CD4-positive, alpha-beta T cell (primary cell): ENCODE results near the gene RSPH4A. TPM values are rescaled to one million over a fixed set of nuclear protein-coding genes. Genes with fewer than 3 reads are reported as not detected.

Experiments
- ATAC-seq: fragments of 200-7000 bp; cut with Tn5 transposase; one replicate; pipeline ENCODE4 v1.10.0; 2022; ENCODE audit warnings: mild to moderate bottlenecking; ENCODE audit not compliant: poor library complexity
- CTCF ChIA-PET: fragments of 350-600 bp; sonication (Branson Sonifier 250); formaldehyde crosslinking; loops from one replicate; lab custom pipeline; 2021; ENCODE audit warnings: antibody characterized with exemption, inconsistent platforms; lab: Charles Lee
- POLR2A ChIA-PET: fragments of 350-600 bp; sonication (Branson Sonifier 250); formaldehyde crosslinking; loops from one replicate; lab custom pipeline; 2021; ENCODE audit warnings: antibody characterized with exemption, inconsistent platforms; lab: Charles Lee
- DNase-seq, 14 experiments: peaks; one replicate each; pipeline ENCODE4 v3.0.0-alpha.2; 2013 to 2020; ENCODE audit warnings: mixed read lengths in 2 of 14
- H3K27ac ChIP-seq, 2 donors: one replicate each; pipeline versions ENCODE4 v1.5.1 to v1.7.0; 2013; ENCODE audit warnings: low read length in 2 of 2, low read depth in 1 of 2, mild to moderate bottlenecking in 1 of 2
- H3K27me3 ChIP-seq, 2 experiments: 1 replicate in 1 of 2; 2 replicates in 1 of 2; pipeline versions ENCODE4 v1.6.1 to v1.7.0; 2013; ENCODE audit warnings: low read length in 2 of 2, control low read depth in 1 of 2, mild to moderate bottlenecking in 1 of 2, moderate library complexity in 1 of 2; ENCODE audit not compliant: insufficient read depth in 2 of 2, control insufficient read depth in 1 of 2
- H3K36me3 ChIP-seq: one replicate; pipeline ENCODE4 v1.6.1; 2013; ENCODE audit warnings: low read length, control low read depth; ENCODE audit not compliant: insufficient read depth
- H3K4me1 ChIP-seq: one replicate; pipeline ENCODE4 v1.6.1; 2013; ENCODE audit warnings: low read length, control low read depth; ENCODE audit not compliant: insufficient read depth
- H3K4me3 ChIP-seq: one replicate; pipeline ENCODE4 v1.5.1; 2013; ENCODE audit warnings: mild to moderate bottlenecking, low read length, moderate library complexity
- H3K9me3 ChIP-seq, 2 experiments: 1 replicate in 1 of 2; 2 replicates in 1 of 2; pipeline versions ENCODE4 v1.6.1 to v1.7.0; 2013; ENCODE audit warnings: low read length in 2 of 2, mild to moderate bottlenecking in 2 of 2, control low read depth in 1 of 2, moderate library complexity in 1 of 2; ENCODE audit not compliant: control insufficient read depth in 1 of 2, insufficient read depth in 1 of 2
- H3K27ac Mint-ChIP-seq: one replicate; pipeline ENCODE4 v1.8.0; 2020; ENCODE audit warnings: mixed read lengths
- H3K27me3 Mint-ChIP-seq: one replicate; pipeline ENCODE4 v1.8.0; 2021; ENCODE audit warnings: mixed read lengths
- H3K36me3 Mint-ChIP-seq: one replicate; pipeline ENCODE4 v1.8.0; 2021; ENCODE audit warnings: low read depth, mixed read lengths
- H3K4me1 Mint-ChIP-seq: one replicate; pipeline ENCODE4 v1.8.0; 2021; ENCODE audit warnings: low read depth, mixed read lengths
- H3K4me3 Mint-ChIP-seq: one replicate; pipeline ENCODE4 v1.8.0; 2020; ENCODE audit warnings: mild to moderate bottlenecking, mixed read lengths
- H3K9me3 Mint-ChIP-seq: one replicate; pipeline ENCODE4 v1.8.0; 2020; ENCODE audit warnings: mixed read lengths
- intact Hi-C, 2 experiments: fragments of 100-400 bp; cut with DNase I in 1 of 2; cut with micrococcal nuclease in 1 of 2; formaldehyde crosslinking; loops; one replicate each; pipeline versions ENCODE4 v1.15.1 to v1.9.0; 2023 to 2025; cut with DNase I, micrococcal nuclease
- total RNA-seq, 174 experiments: library from RNA in 2 of 174; stranded (reverse) in 2 of 174; gene quantifications; one replicate each; pipeline ENCODE4 v1.2.3 and lab custom pipeline; 2021 to 2026
- TF ChIP-seq, protein P1 (sequence below): fragments of 200-600 bp; IDR thresholded peaks from one replicate; pipeline ENCODE4 v1.8.0; 2022; ENCODE audit warnings: antibody characterized with exemption, mild to moderate bottlenecking

RSPH4A gene
- total RNA-seq, 2 experiments from 2014 or later, result 0.56 to 0.88 TPM

DNA sequence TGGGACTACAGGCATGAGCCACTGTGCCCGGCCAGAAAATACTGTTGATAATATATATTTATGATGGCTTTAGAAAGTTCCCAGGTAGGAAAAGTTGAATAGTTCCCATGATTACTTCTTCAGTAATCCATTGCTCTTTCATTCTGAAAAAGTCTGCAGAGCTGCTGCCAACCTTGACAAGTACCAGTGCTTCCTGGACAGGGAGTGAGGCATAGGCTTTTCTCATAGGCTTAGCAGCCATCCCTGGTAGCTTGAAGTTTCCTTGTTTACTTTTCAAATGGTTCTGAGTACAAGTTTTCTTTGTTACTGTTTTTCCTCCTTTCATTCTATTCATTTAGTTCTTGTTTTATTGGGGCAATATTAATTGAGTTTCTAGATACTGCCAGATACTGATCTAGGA lies 37.1 kb upstream of the RSPH4A start:
- CTCF ChIA-PET, result no interaction called here
- Mint-ChIP-seq H3K9me3 (no peaks in the 10 kb centered on the region), H3K4me3 (no peak overlapping the region), H3K27me3 (no peaks in the 10 kb centered on the region), H3K27ac (no peak overlapping the region), H3K4me1 (peaks cover 46% of the 10 kb centered on the region), H3K36me3 (peaks cover 78% of the 10 kb centered on the region)
- POLR2A ChIA-PET, result no interaction called here
- TF ChIP-seq, protein P1, sequence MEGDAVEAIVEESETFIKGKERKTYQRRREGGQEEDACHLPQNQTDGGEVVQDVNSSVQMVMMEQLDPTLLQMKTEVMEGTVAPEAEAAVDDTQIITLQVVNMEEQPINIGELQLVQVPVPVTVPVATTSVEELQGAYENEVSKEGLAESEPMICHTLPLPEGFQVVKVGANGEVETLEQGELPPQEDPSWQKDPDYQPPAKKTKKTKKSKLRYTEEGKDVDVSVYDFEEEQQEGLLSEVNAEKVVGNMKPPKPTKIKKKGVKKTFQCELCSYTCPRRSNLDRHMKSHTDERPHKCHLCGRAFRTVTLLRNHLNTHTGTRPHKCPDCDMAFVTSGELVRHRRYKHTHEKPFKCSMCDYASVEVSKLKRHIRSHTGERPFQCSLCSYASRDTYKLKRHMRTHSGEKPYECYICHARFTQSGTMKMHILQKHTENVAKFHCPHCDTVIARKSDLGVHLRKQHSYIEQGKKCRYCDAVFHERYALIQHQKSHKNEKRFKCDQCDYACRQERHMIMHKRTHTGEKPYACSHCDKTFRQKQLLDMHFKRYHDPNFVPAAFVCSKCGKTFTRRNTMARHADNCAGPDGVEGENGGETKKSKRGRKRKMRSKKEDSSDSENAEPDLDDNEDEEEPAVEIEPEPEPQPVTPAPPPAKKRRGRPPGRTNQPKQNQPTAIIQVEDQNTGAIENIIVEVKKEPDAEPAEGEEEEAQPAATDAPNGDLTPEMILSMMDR, result no peak
- Histone ChIP-seq H3K36me3 (peaks cover 44% of the 10 kb centered on the region), H3K27ac (no peak overlapping the region), H3K4me3 (no peak overlapping the region), H3K9me3 (no peaks in the 10 kb centered on the region), H3K27me3 (no peaks in the 10 kb centered on the region), H3K4me1 (no peaks in the 10 kb centered on the region)
- DNase-seq, result no peak
- intact Hi-C loops, result no loop called here
- no peak for ATAC-seq

GRCh38 chr6:116580198-116580597 lies 36.1 kb upstream of the RSPH4A start:
- peaks cover 84% of the 10 kb centered on the region for H3K36me3 Mint-ChIP-seq
- DNase-seq, result no peak
- no peaks in the 10 kb centered on the region for H3K4me1 ChIP-seq
- no peak overlapping the region for H3K4me3 Mint-ChIP-seq
- no peak overlapping the region for H3K4me3 ChIP-seq
- H3K9me3 ChIP-seq, result no peaks in the 10 kb centered on the region
- peaks cover 45% of the 10 kb centered on the region for H3K36me3 ChIP-seq
- POLR2A ChIA-PET, result interaction anchor here (0.9 to 1.0 kb wide), 2 partner anchors 8 to 9 kb away, joined by 3 read pairs; partner anchors contain the start of gene RWDD1
- no peak overlapping the region for H3K27ac Mint-ChIP-seq
- intact Hi-C loops, result loop anchor here in 1 of 2 experiments (10.0 kb wide), 1 partner anchor 55 kb away; no protein-coding TSS in a partner anchor
- no peak overlapping the region for H3K27ac ChIP-seq
- H3K4me1 Mint-ChIP-seq, result peaks cover 42% of the 10 kb centered on the region
- no peaks in the 10 kb centered on the region for H3K27me3 ChIP-seq
- H3K9me3 Mint-ChIP-seq, result no peaks in the 10 kb centered on the region
- no peak for ATAC-seq
- no peaks in the 10 kb centered on the region for H3K27me3 Mint-ChIP-seq
- TF ChIP-seq, protein P1, result no peak
- CTCF ChIA-PET, result no interaction called here

GRCh38 chr6:116586276-116586675 lies 30.0 kb upstream of the RSPH4A start:
- H3K9me3 Mint-ChIP-seq, result no peaks in the 10 kb centered on the region
- ATAC-seq (no peak), DNase-seq (no peak)
- POLR2A ChIA-PET, result no interaction called here
- Histone ChIP-seq H3K4me1 (no peaks in the 10 kb centered on the region), H3K27me3 (no peaks in the 10 kb centered on the region), H3K27ac (no peak overlapping the region), H3K4me3 (no peak overlapping the region), H3K36me3 (peaks cover 73% of the 10 kb centered on the region), H3K9me3 (no peaks in the 10 kb centered on the region)
- H3K36me3 Mint-ChIP-seq, result peaks cover 95% of the 10 kb centered on the region
- TF ChIP-seq, protein P1, result no peak
- CTCF ChIA-PET, result no interaction called here
- no peak overlapping the region for H3K4me3 Mint-ChIP-seq
- peaks cover 8% of the 10 kb centered on the region for H3K4me1 Mint-ChIP-seq
- intact Hi-C loops, result loop anchor here in 1 of 2 experiments (10.0 kb wide), 1 partner anchor 49 kb away; no protein-coding TSS in a partner anchor
- H3K27ac Mint-ChIP-seq, result no peak overlapping the region
- no peaks in the 10 kb centered on the region for H3K27me3 Mint-ChIP-seq
